Activated CD8-positive, alpha-beta memory T cell treated with anti-CD3 and anti-CD28 coated beads, Interleukin-2, amount 50 U/mL, for 4 hours (primary cell): ENCODE results near the gene FTO.

Experiments
- DNase-seq: peaks from one replicate; pipeline ENCODE4 v3.0.0-alpha.2; 2020

The FTO gene

DNA sequence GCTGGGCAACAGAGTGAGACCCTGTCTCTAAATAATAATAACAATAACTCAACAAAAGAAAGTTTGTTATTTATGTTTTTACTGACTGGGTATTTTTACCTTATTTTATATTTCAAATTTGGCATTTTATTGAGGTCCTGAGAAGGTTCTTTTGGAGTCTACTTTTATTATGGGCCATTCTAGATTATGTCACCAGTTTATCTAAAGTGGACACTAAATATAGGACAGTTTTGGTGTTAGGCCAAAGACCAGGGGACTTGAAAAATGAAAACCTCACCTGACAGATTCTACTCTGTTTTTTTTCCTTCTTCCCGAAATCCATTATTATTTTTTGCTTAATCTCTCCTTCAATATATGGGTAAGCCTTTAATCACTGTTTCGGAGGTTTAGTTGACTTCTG lies 8.1 kb downstream of the FTO start:
- no peak for DNase-seq

DNA sequence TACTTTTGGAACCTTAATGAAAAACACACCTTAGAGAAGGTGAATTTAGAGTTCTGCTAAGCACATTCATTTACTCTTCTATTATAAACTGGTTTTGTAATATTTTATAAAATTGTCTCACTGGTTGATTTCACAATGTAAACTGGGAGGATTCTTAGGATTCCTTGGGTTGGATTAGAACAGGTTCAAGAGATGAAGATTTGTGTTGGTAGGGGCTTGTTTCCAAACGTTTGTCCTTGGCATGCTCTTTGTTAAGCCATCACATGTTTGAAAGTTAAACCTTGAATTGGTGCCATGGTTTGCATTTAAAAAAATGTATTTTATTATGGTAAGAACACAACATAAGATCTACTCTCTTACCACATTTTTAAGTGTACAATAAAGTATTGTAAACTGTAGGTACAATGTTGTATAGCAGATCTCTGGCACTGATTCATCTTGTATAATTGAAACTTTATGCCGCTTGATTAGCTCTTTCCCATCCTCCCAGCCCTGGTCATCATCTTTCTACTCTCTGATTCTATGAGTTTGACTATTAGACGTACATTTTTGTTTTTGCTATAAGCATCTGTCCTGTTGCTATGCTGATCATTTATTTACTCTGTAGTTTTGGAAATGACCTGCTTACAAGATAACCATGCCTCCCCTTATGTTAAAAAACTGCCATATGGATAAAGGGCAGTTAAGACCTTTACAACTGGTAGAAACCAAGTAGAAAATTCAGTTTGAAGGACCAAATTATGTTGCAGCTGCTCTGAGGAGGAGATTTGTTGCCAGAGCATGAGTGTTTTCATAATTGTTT lies 9.6 kb downstream of the FTO start:
- no peak for DNase-seq

DNA sequence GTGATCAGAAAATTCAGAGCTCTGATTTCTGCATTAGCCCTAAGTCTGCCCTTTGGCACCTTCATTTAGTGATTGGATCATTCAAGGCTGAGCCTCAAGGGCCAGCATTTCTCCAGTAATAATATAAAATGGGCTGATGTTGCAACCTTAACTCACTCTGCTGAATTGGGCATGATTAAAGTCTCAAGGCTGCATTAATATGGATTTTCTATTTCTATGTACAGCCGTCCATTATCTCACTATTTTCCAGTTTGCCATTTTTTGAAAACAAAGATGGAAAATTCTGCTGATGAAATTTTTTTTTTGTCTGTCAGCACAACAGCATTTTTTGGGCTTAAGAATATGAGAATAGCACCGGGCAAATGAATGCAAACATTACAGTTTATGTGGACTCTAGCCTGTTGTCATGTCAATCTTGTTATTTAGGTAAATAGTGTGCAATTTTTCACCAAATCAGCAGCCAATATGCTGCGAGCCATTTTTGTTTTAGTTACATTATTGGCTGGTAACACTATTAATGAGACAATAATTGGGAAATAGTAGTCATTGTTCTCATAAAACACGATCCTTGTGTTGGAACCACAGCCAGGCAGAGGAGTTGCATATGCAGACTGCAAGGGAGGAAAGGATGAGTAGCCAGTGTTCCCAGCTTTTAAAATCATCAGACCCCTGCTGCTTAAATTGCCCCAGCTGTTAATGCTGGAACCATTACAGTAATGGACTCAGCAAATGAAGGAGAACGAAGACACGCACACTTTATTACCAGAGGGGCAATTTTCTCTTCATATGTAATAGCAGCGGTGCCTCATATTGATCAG lies 10.5 kb downstream of the FTO start:
- DNase-seq: no peak

DNA sequence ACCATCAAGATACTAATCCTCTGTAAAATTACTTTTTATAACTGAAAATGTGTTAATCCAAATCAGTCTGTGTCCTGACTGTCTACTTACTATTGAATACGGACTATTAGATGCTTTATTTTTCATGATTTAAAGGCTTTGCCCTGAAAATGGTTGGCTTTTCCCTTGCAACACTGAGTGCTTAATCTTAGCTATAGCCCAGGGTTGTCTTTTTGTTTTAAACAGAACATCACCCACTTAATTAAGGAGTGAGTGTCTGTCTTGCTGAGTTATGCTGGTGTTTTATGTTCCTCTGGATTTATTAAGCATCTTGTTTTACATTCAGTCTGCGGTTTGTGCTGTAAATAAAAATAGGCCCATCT lies 11.0 kb downstream of the FTO start:
- DNase-seq: no peak

DNA sequence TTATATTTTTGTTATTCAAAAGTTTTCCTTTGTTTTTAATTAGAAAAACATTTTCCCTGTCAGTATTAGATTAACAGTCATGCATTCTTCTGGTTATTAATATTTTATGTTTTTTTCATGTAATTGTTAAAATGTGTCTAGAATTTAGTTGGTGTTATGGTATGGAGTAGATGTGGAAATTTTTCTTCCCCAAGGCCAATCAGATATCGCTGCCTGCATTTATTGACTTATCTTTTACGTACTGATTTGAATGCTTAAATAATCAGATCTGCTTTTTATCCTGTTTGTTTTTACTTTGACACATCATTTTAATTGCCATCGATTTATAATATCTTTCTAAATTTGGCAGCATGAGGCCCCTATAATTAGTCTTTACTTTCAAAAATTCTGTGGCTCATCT lies 13.6 kb downstream of the FTO start:
- DNase-seq: no peak

DNA sequence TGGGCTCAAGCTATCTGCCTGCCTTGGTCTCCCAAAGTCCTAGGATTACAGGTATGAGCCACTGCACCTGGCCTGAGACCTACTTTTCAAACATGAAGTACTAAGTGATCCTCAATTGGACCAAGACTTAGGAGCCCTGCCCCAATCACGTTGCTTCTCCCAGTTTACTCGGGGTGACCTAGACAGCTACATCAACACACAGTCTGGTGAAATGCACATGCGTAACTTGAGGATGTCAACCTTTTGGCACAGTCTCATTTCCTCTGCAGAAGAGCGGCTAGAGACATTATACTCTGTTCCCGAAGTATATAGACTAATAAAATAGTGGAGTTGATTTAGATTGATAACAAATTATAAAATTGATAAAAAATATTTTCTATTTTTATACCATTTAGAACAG lies 17.1 kb downstream of the FTO start:
- no peak for DNase-seq

DNA sequence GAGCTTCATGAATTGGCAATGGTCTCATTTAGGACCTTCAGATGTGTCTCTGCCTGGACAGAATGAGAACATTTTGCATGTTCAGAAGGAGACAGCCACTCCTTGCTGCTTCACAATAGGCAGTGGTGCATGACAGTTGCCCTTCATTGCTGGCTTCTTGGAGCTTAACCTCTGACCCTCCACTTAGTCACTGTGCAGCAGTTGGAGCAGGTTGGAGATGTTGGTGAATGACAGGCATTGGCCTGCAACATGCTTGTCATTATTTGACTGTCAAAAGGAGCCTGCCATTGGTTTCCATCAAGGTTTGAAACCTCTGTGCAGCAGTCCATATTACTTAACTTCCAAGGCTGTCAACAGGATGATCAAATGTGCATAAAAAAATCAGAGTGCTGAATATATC lies 22.7 kb downstream of the FTO start:
- DNase-seq: no peak

DNA sequence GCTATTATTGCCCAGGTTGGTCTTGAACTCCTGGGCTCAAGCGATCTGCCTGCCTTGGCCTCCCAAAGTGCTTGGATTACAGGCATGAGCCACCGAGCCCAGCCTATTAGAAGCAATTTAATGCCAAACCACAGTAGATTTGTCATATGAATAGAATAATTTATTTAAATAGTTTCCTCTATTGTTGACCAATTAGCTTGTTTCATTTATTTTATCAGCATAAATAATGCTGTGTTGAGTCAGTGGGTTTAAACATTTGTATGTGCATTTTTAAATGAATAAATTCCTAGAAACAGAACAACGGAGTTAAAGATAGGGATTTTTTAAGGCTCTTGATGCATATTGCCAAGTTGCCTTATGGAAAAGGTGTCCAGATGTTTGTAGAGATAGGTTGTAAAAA lies 26.7 kb downstream of the FTO start:
- DNase-seq: no peak

DNA sequence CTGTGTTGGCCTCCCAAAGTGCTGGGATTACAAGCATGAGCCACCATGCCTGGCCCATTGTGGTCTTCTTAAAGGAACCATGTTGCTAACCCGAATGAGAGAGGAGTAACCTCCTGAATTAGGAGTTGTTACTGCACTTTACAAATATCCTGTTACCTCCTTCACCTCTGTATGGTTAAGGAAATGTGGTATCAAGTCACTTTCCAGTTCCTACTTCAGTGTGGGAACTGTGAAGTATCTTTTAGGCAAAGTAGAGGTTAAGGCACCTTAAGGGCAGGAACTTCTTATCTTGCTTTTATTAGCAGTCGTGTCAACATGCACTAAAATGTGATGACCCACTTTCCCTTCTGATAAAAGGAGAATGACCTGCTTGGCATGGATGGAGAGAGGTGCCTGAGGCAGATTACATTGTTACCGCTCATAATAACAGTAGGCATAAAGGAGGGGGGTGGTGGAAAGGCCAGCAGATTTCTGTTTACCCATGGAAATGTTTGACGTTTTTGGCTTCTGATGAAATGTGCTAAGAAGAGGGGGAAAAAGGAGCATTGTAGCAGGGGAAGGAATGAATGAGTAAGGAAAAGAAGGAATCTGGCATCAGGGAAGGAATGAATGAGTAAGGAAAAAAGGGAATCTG lies 28.5 kb downstream of the FTO start:
- no peak for DNase-seq

DNA sequence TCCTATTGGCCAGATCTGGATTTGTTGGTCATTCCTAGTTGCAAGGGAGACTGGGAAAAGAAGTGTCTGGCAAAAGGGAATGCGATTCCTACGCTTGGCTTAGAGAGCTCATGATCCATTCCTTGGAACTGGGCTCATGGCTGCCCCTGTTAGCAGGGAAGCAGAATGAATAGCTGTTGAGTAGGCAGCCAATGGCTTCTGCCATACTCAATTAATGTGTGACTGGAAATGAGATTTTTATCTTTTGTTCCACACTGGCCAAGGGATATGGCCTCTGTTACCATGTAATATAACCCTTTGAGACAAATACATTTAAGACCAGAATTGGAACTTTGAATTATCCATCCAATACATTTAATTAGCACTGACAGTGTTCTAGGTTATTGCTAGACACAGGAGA lies 31.0 kb downstream of the FTO start:
- no peak for DNase-seq

DNA sequence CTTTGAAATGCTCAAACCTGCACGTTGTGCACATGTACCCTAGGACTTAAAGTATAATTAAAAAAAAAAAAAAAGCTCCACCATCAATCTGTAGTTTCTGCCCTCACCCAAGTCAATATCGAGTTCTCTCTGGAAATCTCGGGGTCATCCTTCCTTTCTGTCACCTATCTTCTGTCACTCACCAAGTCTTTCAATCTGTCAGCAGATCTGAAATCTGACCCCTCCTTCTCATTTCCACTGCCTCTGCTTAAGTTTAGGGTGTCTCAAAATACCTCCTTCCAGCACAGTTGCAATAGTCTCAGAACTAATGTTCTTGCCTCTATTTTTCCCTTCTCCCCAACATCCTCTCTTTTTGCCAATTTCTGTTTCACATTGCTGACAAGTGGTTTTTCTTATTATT lies 32.3 kb downstream of the FTO start:
- no peak for DNase-seq

DNA sequence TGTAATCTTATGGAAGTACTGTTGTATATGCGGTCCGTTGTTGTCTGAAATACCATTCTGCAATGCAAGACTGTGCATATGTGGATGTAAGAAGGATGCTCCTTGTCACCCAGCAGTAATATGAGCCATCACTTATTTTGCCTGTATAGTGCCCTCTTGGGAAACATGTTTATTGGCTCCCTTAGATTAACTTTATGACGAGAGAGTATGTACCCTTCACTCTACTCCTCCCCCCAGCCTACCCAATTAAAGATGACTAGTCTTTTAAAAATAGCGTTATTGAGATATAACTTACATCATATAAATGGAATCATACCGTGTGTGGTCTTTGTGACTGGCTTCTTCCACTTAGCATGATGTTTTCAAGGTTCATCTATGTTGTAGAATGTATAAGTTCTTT lies 33.6 kb downstream of the FTO start:
- no peak for DNase-seq

DNA sequence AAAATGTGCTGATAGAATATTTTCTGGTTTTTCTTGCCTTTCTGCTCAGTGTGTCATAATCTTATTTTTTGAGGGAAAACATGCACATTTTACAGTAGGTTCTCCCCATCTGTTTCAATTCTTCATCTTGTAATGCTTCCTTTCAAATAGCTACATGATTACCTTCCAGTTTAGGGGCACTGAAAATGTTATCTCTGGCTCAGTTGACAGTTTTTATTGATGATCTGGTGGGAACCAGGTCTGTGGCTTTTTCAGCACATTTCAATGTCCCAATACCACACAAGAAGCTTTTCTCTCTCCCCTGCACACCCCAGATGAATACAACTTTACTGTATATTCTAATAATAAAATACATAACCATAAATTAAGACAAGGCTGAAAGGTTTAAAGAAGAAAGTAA lies 36.5 kb downstream of the FTO start:
- no peak for DNase-seq

DNA sequence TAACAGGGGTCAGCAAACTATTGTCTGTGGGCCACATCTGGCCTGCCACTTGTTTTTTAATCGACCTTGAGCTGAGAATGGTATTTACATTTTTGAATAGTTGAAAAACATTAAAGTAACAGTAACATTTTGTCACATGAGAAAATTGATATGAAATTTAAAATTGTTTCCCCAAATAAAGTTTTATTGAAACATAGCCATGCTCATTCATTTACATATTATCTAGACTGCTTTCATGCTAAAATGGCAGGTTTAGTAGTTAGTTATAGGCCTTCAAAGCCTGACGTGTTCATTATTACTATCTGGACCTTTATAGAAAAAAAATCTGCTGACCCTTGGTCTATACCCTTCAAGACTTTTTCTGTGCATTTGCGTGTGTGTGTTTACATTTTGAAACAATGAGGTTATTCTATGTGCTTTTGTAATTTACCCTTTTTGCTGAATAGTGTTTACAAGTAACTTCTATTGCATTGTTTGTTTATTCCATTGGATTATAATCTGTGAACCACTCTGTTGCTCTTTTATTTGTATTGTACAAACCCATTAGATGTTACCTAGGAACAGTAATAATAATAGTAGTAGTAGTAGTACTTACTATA lies 37.1 kb downstream of the FTO start:
- DNase-seq: no peak

DNA sequence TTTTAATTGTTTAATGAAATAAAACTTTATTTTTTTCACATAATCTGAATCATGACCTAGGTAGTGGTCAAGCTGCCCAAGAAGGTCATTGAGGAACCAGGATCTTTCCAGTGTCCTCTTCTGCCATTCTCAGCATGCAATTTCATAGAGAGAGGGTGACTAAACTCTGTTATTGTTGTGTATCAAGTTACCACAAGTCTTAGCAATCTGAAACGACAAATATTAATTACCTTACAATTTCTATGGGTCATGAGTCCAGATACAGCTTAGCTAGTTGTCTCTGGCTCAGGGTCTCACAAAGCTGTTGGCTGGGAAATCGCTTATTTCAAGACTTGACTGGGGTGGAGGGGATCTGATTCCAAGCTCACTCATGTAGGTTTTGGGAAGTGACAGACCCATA lies 37.6 kb downstream of the FTO start:
- DNase-seq: no peak

DNA sequence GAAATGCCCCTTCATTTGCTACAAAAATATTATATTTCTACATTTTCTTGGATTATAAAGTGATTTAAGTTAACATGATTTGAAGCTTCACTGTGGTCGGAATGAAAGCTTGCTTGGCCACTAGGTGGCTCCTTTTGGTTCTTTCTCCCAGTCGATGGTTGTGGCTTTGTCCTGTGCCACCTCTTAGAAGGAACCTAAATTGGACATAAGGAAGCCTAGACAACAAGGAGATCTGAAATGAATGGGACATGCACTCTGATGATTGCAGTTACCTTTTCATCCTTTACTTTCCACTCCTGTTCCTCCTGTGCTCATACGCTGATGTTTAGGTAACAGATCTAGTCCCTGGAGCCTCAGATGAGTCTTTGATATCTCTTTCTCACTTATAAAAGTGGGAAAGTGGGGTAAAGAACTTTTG lies 39.2 kb downstream of the FTO start:
- DNase-seq: no peak

DNA sequence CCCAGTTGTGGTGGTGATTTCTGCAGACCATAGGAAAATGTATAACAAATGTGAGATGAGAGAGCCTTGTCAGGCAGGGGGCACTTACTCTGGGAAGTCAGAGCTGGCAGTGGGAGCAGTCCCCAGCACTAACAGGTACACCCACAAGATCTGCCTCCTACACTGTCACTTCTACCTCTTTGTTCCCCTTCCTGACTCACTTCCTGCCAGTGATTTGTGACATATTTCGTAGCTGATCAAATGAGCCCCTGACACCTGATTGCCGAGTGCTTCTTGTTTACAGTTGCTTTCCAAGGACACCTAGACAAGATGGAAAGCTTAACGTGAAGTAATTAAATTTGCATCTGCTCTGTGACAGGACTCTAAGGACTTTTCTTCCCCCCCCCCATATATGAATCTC lies 40.5 kb downstream of the FTO start:
- DNase-seq: peak; percentile 25

DNA sequence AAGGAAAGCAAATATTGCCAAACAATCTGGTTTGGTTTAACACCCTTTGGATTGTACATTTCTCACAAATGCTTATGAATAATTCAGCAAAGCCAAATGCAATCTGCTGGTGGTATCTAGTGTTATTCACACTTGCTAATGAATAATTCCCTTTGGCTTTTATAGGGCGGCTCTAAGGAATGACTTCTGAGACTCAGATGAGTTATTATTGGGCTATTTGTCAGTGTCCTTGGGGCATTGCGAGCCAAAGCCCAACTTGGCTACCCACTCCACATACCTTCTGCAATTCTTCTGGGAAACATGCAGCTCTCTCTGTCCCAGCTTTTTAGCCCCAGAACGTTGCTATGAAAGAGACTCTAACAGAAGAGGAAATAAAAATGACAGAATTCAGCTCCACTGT lies 41.1 kb downstream of the FTO start:
- no peak for DNase-seq

DNA sequence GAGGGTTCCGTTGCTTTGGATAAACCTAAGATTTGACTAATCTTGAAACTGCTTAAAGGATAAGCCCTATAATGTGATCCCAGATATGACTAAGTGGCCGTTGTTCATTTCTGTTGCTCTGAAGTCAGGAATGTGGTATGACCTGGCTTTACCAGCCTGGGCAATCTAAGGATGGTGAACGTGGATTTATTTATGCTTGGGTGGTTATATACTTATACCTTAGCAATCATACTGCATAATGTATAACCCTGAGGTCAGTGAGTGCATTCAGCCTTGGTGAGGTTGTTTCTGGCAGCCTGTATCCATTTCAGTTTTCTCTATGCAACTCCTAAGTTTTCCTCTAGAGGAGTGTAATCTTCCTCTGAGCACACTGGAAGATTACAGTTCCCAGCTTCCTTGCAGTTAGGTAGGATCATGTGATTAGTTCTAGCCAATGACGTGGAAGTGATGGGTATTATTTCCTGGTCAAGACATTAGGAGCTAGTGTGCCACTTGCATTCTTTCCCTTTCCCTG lies 41.9 kb downstream of the FTO start:
- DNase-seq: no peak

DNA sequence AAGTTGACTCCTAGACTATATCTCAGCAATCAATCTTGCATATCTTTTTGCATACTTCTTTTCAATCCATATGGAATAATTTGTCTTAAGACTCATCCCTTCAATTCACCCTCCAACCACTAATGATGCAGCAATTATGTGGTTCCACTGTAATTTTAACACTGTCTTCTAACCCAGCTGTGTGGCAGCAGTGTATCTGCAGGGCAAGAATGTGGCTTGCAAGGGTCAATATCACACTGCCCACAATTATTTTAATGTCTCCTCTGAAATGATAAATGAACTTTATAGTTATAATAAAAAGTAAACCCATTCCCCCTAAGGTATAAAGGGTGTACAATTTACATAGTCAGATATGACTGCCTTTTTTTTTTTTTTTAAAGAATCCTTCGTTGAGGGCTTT lies 48.6 kb downstream of the FTO start:
- DNase-seq: no peak

DNA sequence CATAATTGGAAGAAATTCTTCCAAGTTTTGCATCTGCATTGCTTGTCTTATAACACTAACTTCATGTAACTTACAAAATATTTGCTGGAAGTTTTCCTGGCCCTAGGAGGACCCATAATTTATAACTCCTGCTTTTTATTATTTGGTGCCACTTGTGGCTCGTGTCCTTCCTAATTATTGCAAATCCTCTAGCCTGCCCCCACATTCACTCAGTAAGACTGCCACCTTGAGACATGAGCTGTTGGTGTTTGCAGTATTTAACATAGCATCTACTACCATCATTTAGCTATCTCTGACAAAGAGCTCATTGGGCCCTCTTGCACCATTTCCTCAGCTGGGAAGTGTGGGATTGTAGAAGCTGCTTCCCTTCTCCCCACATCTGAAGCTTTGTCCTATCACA lies 49.5 kb downstream of the FTO start:
- no peak for DNase-seq

DNA sequence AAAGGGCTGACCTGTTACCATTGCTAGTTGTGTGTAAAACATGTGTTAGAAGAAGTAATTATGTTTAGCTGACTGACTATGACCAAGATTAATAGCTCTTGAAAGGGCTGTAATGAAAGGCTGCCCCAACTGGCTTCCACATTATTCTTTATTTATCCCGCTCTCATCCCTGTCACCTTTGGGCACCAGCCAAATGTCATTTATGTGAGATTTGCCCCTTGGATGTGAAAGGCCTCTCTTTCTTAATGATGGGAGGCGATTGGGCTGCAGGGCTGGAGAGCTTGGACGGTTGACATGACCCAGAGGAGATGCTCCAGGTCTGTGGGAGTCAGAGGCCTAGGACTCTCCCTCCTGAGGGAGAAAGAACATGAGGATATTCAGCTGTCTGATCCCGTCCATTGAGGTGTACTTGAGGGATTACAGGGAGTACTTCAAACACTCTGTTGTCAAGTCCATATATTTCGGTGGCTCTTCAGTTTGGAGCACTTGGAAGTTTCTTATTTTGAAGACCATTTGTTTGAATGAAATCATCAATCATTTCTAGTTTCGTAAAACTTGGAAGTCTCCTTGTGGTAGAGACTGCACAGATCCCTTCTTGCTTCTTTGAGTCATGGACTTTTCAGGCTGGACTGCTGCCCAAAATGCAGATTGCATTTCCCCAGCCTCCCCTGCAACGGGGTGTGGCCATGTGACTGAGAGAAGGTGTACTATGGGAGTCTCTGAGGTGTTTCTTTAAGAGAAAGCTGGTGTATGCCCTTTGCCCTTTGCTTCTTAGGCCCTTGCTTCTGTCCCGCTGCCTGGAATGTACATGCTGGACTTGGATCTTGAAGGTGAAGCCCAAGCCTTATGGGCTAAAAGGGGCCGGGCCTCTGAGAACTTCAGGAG lies 51.3 kb downstream of the FTO start:
- no peak for DNase-seq
